HCT116 (cell line): ENCODE measurements around the gene BPTF. TPM values are rescaled to one million over a fixed set of nuclear protein-coding genes. Genes with fewer than 3 reads are reported as not detected.

Source experiments
- ATAC-seq: fragments of 200-7000 bp; cut with Tn5 transposase; 2 replicates; pipeline ENCODE4 v1.9.1; 2020; ENCODE audit warnings: mild to moderate bottlenecking, moderate library complexity
- BruUV-seq: library from RNA; stranded (reverse); fragments of 400-500 nt; replicated peaks from 2 replicates; lab custom pipeline; 2021; lab: Mats Ljungman, UMichigan
- CTCF ChIA-PET: fragments of 300-600 bp; sonication (Branson Sonifier 250); formaldehyde crosslinking; loops from one replicate; lab custom pipeline; 2021; ENCODE audit warnings: antibody characterized with exemption; lab: Charles Lee
- POLR2A ChIA-PET: fragments of 300-600, 350-600 bp; sonication (Branson Sonifier 250); formaldehyde crosslinking; loops from one replicate; lab custom pipeline; 2021; ENCODE audit warnings: antibody characterized with exemption; lab: Charles Lee
- RAD21 ChIA-PET, 2 experiments: fragments of 300-600 bp; sonication (Branson Sonifier 250); formaldehyde crosslinking; loops; one replicate each; lab custom pipeline; 2023; ENCODE audit warnings: low total read pairs in 2 of 2; ENCODE audit not compliant: uncharacterized antibody in 2 of 2, unreplicated experiment in 2 of 2, low non-redundant PET in 1 of 2; lab: Charles Lee
- DNase-seq: peaks from one replicate; pipeline ENCODE4 v3.0.0-alpha.2; 2010; ENCODE audit warnings: low read depth, low spot score
- H2AFZ ChIP-seq: fragments of 200-600 bp; shearing (Covaris generic), sonication (generic); 2 replicates; pipeline ENCODE4 v1.6.1; 2017; ENCODE audit warnings: low read depth, mixed run types, mixed read lengths, antibody characterized with exemption, low read length; ENCODE audit not compliant: poor library complexity, severe bottlenecking
- H3K27ac ChIP-seq: 2 replicates; pipeline ENCODE4 v1.5.1; 2012; ENCODE audit warnings: low read depth, low read length
- H3K27me3 ChIP-seq: fragments of 200-600 bp; sonication (generic); 2 replicates; pipeline ENCODE4 v1.6.1; 2016; ENCODE audit warnings: mixed run types, low read length, mixed read lengths; ENCODE audit not compliant: insufficient read depth
- H3K36me3 ChIP-seq, 2 experiments: fragments of 200-500 bp in 1 of 2; fragments of 200-600 bp in 1 of 2; sonication (Bioruptor generic) in 1 of 2; sonication (generic) in 1 of 2; 2 replicates each; pipeline versions ENCODE4 v1.5.1 to v1.6.1; 2014 to 2016; ENCODE audit warnings: low read length in 2 of 2, inconsistent platforms in 1 of 2, mixed read lengths in 1 of 2, mixed run types in 1 of 2; ENCODE audit not compliant: insufficient read depth in 2 of 2, control insufficient read depth in 1 of 2
- H3K4me1 ChIP-seq, 2 experiments: fragments of 200-600 bp in 1 of 2; sonication (generic) in 1 of 2; 2 replicates each; pipeline versions ENCODE4 v1.5.1 to v1.6.1; 2012 to 2017; ENCODE audit warnings: low read length in 2 of 2, inconsistent platforms in 1 of 2, mild to moderate bottlenecking in 1 of 2, mixed read lengths in 1 of 2, mixed run types in 1 of 2, moderate library complexity in 1 of 2; ENCODE audit not compliant: insufficient read depth in 2 of 2, control insufficient read depth in 1 of 2
- H3K4me2 ChIP-seq: fragments of 200-600 bp; sonication (generic); 2 replicates; pipeline ENCODE4 v1.6.1; 2017; ENCODE audit warnings: mixed run types, low read length, mixed read lengths
- H3K4me3 ChIP-seq, 2 experiments: fragments of 200-600 bp in 1 of 2; sonication (generic) in 1 of 2; replicated peaks in 1 of 2; 2 replicates each; pipeline ENCODE4 v1.5.1; 2011 to 2016; ENCODE audit warnings: low read length in 2 of 2, control low read depth in 1 of 2, low read depth in 1 of 2, mild to moderate bottlenecking in 1 of 2, mixed read lengths in 1 of 2, mixed run types in 1 of 2
- H3K79me2 ChIP-seq: fragments of 200-600 bp; sonication (generic); 2 replicates; pipeline ENCODE4 v1.6.1; 2017; ENCODE audit warnings: mild to moderate bottlenecking, mixed run types, low read length, moderate library complexity, mixed read lengths; ENCODE audit not compliant: insufficient read depth
- H3K9ac ChIP-seq: fragments of 200-600 bp; sonication (generic); 2 replicates; pipeline ENCODE4 v1.6.1; 2016; ENCODE audit warnings: low read length, mixed read lengths
- H3K9me2 ChIP-seq: fragments of 200-600 bp; sonication (generic), shearing (Covaris generic); 2 replicates; pipeline ENCODE4 v1.6.1; 2017; ENCODE audit warnings: mixed run types, mild to moderate bottlenecking, moderate library complexity; ENCODE audit not compliant: insufficient read depth
- H3K9me3 ChIP-seq, 2 experiments: fragments of 200-500 bp in 1 of 2; fragments of 200-600 bp in 1 of 2; sonication (Bioruptor generic) in 1 of 2; sonication (generic) in 1 of 2; 2 replicates each; pipeline ENCODE4 v1.6.1; 2014 to 2017; ENCODE audit warnings: low read length in 2 of 2, mixed read lengths in 2 of 2, inconsistent platforms in 1 of 2, low read depth in 1 of 2, mild to moderate bottlenecking in 1 of 2, mixed run types in 1 of 2, moderate library complexity in 1 of 2; ENCODE audit not compliant: control insufficient read depth in 1 of 2, insufficient read depth in 1 of 2
- H4K20me1 ChIP-seq: fragments of 200-600 bp; sonication (generic), shearing (Covaris generic); 2 replicates; pipeline ENCODE4 v1.6.1; 2017; ENCODE audit warnings: mixed run types, mild to moderate bottlenecking, moderate library complexity; ENCODE audit not compliant: insufficient read depth
- ATF3 ChIP-seq: IDR thresholded peaks from 2 replicates; pipeline ENCODE4 v1.6.1; 2012
- CEBPB ChIP-seq: IDR thresholded peaks from 2 replicates; pipeline ENCODE4 v1.6.1; 2012; ENCODE audit warnings: low read depth
- CTCF ChIP-seq, 3 experiments: fragments of 200-600 bp in 1 of 3; sonication (generic) in 1 of 3; IDR thresholded peaks in 2 of 3; conservative IDR thresholded peaks in 1 of 3; 2 replicates each; pipeline ENCODE4 v1.5.1; 2012 to 2017; ENCODE audit warnings: low read depth in 2 of 3, low read length in 2 of 3, antibody characterized with exemption in 1 of 3, borderline replicate concordance in 1 of 3, control low read depth in 1 of 3, mild to moderate bottlenecking in 1 of 3, mixed read lengths in 1 of 3, mixed run types in 1 of 3, moderate library complexity in 1 of 3; ENCODE audit not compliant: insufficient read depth in 1 of 3
- ELF1 ChIP-seq: IDR thresholded peaks from 2 replicates; pipeline ENCODE4 v1.6.1; 2012; ENCODE audit warnings: low read depth, borderline replicate concordance
- EZH2phosphoT487 ChIP-seq: fragments of 200-600 bp; IDR thresholded peaks from 2 replicates; pipeline ENCODE4 v1.6.1; 2018; ENCODE audit warnings: antibody characterized with exemption, borderline replicate concordance
- FOSL1 ChIP-seq: IDR thresholded peaks from 2 replicates; pipeline ENCODE4 v1.6.1; 2012; ENCODE audit warnings: low read depth
- MAX ChIP-seq: IDR thresholded peaks from 2 replicates; pipeline ENCODE4 v1.6.1; 2012
- POLR2A ChIP-seq: IDR thresholded peaks from 2 replicates; pipeline ENCODE4 v1.7.0; 2011; ENCODE audit warnings: borderline replicate concordance; ENCODE audit not compliant: insufficient read depth, insufficient read length; ENCODE audit errors: extremely low read depth
- POLR2AphosphoS5 ChIP-seq: IDR thresholded peaks from 2 replicates; pipeline ENCODE4 v1.6.1; 2011; ENCODE audit warnings: mild to moderate bottlenecking, low read depth, low read length, moderate library complexity
- SIN3A ChIP-seq: IDR thresholded peaks from 2 replicates; pipeline ENCODE4 v1.6.1; 2012; ENCODE audit warnings: low read depth
- SP1 ChIP-seq: IDR thresholded peaks from 2 replicates; pipeline ENCODE4 v1.6.1; 2012; ENCODE audit warnings: low read depth
- SRF ChIP-seq: IDR thresholded peaks from 2 replicates; pipeline ENCODE4 v1.6.1; 2012; ENCODE audit warnings: low read depth
- TCF7L2 ChIP-seq: IDR thresholded peaks from 2 replicates; pipeline ENCODE4 v1.7.0; 2011; ENCODE audit warnings: borderline replicate concordance, inconsistent platforms; ENCODE audit not compliant: insufficient read depth, insufficient read length; ENCODE audit errors: extremely low read depth
- ZFX ChIP-seq: fragments of 450-650 bp; IDR thresholded peaks from 2 replicates; pipeline ENCODE4 v1.6.1; 2017
- ZNF274 ChIP-seq: fragments of 200-500 bp; sonication (Bioruptor generic); IDR thresholded peaks from 2 replicates; pipeline ENCODE4 v1.6.1; 2014; ENCODE audit warnings: mild to moderate bottlenecking, low read depth, low read length, inconsistent platforms
- intact Hi-C: fragments of 100-400 bp; cut with micrococcal nuclease; formaldehyde crosslinking; loops from 2 replicates; pipeline ENCODE4 v1.10.0; 2022
- total RNA-seq: library from RNA; stranded (reverse); gene quantifications from one replicate; pipeline ENCODE4 v1.2.1, GENCODE V29; 2021; ENCODE audit not compliant: unreplicated experiment
- TF ChIP-seq, protein P1 (sequence below): IDR thresholded peaks from 2 replicates; pipeline ENCODE4 v1.6.1; 2012; ENCODE audit warnings: low read depth

Gene BPTF
- total RNA-seq, 1 experiment from 2014 or later = 114 TPM

GRCh38 chr17:67830440-67830839 is 5.1 kb downstream of the BPTF start:
- BruUV-seq = no TSS peak
- ChIA-PET CTCF (interaction anchor here (0.8 kb wide), 1 partner anchor 36 kb away, joined by 3 read pairs; no protein-coding TSS in a partner anchor), POLR2A (no interaction called here)
- Histone ChIP-seq H3K9me3 (no peaks in the 10 kb centered on the region), H2AFZ (no peak overlapping the region), H3K36me3 (0 out of 4 replicates have a peak, but pooled peaks cover 0 to 2% of the 10 kb centered on the region in 2 experiments), H3K9ac (no peak overlapping the region), H3K9me2 (no peaks in the 10 kb centered on the region), H3K79me2 (peaks cover 95% of the 10 kb centered on the region), H3K27ac (no peak overlapping the region), H3K4me1 (peaks cover 7 to 10% of the 10 kb centered on the region in 2 experiments)
- no peak for DNase-seq
- intact Hi-C loops = no loop called here
- no peak for TF ChIP-seq SRF
- TF ChIP-seq ATF3 = no peak
- TF ChIP-seq, protein P1, sequence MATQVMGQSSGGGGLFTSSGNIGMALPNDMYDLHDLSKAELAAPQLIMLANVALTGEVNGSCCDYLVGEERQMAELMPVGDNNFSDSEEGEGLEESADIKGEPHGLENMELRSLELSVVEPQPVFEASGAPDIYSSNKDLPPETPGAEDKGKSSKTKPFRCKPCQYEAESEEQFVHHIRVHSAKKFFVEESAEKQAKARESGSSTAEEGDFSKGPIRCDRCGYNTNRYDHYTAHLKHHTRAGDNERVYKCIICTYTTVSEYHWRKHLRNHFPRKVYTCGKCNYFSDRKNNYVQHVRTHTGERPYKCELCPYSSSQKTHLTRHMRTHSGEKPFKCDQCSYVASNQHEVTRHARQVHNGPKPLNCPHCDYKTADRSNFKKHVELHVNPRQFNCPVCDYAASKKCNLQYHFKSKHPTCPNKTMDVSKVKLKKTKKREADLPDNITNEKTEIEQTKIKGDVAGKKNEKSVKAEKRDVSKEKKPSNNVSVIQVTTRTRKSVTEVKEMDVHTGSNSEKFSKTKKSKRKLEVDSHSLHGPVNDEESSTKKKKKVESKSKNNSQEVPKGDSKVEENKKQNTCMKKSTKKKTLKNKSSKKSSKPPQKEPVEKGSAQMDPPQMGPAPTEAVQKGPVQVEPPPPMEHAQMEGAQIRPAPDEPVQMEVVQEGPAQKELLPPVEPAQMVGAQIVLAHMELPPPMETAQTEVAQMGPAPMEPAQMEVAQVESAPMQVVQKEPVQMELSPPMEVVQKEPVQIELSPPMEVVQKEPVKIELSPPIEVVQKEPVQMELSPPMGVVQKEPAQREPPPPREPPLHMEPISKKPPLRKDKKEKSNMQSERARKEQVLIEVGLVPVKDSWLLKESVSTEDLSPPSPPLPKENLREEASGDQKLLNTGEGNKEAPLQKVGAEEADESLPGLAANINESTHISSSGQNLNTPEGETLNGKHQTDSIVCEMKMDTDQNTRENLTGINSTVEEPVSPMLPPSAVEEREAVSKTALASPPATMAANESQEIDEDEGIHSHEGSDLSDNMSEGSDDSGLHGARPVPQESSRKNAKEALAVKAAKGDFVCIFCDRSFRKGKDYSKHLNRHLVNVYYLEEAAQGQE = no peak
- TF ChIP-seq ZFX = no peak
- TF ChIP-seq TCF7L2 = no peak
- no peak for TF ChIP-seq POLR2A
- no peak for TF ChIP-seq POLR2AphosphoS5
- TF ChIP-seq CEBPB = no peak
- no peak for TF ChIP-seq SIN3A
- TF ChIP-seq ZNF274 = no peak
- TF ChIP-seq CTCF (IDR thresholded peaks at IDR 0.05 in 2 of 3, conservative IDR thresholded peaks at IDR 0.05 in 1 of 3; ENCODE audit: borderline replicate concordance in 1 of 3, insufficient read depth in 1 of 3, low read depth in 2 of 3, low read length in 2 of 3) = no peak
- no peak for TF ChIP-seq FOSL1
- no peak for TF ChIP-seq SP1
- no peak for TF ChIP-seq ELF1
- TF ChIP-seq MAX = no peak
- TF ChIP-seq EZH2phosphoT487 = no peak
- TF ChIP-seq, all 23 proteins: peak for 0
- Histone ChIP-seq H4K20me1 (peaks cover 23% of the 10 kb centered on the region; the same call in 1 of the 2 replicates), H3K27me3 (no peaks in the 10 kb centered on the region), H3K4me3 (no peak overlapping the region), H3K4me2 (no peak overlapping the region)
- RAD21 ChIA-PET = no interaction called here
- ATAC-seq = no peak
